NCI-H82 (cell line): ENCODE results near the gene TENT4B.
"Not testable (repeated sequence)": the region's sequence is repeated elsewhere in the genome, so short reads cannot be mapped to it uniquely, and the experiment has no call there.

Source experiments
- DNase-seq: peaks from one replicate; lab custom pipeline; 2025; lab: John Stamatoyannopoulos, UW

The TENT4B gene

DNA sequence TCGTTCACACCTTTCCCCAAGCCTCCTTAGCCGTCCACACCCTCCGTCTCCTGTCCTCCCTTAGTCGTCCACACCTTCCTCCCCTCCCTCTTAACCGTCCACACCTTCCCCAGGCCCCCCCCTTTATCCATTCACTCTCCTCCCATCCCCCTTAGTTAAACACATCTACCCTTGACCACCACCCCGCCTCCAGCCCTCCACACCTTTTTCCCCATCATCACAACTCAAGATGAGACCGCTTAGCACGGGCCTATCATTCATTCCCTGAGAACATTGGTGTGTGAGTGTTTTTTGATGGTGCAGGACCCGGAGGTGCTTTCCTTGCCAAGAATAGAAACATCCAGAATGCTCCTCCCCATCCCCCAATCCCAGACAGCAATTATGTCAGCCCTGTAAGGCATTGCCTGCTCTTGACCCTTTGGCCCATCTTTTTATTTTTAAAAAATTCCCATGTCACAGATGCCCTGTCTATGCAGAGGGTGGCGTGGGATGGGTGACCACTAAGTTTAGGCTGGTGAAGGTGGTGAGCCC is 1.4 kb downstream of the TENT4B start:
- DNase-seq, result peak; percentile 24

DNA sequence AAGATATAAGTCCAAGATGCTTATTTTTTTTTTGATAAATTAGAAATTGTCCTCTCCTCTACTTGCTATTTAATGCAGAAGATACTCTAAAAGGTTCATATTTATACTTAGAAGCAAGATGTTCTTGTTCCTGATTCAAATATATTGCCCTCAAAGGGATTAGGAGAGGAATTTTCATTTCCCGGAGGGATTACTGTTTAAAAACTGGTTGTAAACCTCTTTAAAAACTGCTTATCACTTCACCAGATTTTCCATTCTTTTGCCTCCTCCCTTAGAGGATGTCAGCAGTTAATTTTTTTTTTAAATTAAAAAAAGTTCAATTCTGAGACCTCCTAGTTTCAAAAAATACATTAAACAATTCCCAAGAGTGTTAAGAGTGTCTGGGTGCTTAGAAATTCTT is 2.8 kb downstream of the TENT4B start:
- DNase-seq, result peak; percentile 56

- no peak for DNase-seq
Measured at GRCh38 chr16:50156590-50156989, 3.5 kb downstream of the TENT4B start.

DNA sequence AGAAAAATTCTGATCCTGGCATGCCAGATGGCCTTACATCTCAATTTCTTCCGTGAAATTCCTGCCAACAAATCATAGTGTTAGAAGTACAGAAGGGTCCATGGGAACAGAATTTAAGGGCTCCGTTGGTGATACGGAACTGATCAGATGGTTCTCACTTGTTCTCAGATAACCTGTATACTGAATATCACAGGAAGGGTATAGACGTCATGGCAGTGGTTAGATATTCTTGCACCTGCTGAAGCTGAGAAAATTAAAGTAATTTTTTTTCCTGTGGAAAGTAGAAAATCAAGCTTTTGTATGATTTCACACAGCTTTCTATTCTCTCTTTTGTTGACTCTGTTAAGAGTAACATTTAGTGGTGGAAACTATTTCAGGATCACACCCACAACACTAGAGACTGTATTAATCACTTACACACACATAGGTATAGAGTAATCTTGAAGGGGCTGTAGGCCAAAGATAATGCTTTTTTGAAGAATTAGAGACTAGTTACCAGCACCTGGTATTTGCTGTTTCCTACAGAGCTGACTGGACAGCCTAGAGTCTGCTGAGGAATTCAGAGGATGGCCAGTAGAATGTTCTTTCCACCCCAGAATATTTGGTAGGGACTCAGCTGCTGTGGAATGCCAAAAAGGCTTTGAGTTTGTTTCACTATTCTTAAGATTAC is 7.5 kb downstream of the TENT4B start:
- DNase-seq, result no peak

- no peak for DNase-seq
Measured at GRCh38 chr16:50161950-50162349, 8.8 kb downstream of the TENT4B start.

DNA sequence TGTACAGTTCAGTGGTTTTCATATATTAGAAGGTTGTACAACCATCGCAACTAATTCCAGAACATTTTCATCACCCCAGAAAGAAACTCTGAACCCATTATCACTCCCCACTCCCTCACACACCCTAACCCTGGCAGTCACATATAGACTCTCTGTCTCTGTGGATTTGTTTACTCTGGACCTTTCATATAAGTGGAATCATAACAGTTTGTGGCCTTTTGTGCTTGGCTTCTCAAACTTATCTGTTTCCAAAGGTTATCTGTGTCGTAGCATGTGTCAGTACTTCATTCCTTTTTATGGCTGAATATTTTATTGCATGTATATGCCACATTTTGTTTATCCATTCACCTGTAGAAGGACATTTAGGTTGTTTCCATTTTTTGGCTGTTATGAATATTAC is 12.4 kb downstream of the TENT4B start:
- DNase-seq, result no peak

GRCh38 chr16:50166511-50167500 is 13.7 kb downstream of the TENT4B start:
- DNase-seq, result no peak

- no peak for DNase-seq
Measured at GRCh38 chr16:50167556-50167955, 14.4 kb downstream of the TENT4B start.

DNA sequence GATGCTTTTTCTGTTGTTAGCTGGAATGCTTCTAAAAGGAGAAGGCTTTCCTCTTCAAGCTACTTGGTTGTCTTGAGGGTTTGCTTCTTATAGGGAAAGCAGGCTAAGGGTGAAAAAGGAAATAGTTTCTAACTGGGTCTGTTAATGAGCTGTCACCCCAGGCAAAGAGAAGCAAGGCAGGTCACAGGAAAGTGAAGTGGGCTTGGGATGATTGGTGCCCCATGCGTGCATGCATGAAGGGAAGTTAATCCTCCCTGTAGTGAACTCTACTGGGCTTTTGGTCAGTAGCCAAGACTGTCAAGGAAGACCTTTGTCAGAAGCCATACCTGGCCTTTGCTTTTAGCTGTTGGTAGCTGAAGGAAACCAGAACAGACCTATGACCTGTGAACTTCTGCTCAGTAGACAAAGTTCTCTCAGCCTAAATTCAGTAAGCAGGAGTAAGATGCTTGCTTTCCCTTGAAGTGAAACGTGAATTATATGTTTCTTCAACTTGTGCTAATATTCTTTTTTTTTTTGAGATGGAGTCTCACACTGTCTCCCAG is 16.5 kb downstream of the TENT4B start:
- no peak for DNase-seq

GRCh38 chr16:50171773-50172172 is 18.7 kb downstream of the TENT4B start:
- DNase-seq, result not testable (repeated sequence)

DNA sequence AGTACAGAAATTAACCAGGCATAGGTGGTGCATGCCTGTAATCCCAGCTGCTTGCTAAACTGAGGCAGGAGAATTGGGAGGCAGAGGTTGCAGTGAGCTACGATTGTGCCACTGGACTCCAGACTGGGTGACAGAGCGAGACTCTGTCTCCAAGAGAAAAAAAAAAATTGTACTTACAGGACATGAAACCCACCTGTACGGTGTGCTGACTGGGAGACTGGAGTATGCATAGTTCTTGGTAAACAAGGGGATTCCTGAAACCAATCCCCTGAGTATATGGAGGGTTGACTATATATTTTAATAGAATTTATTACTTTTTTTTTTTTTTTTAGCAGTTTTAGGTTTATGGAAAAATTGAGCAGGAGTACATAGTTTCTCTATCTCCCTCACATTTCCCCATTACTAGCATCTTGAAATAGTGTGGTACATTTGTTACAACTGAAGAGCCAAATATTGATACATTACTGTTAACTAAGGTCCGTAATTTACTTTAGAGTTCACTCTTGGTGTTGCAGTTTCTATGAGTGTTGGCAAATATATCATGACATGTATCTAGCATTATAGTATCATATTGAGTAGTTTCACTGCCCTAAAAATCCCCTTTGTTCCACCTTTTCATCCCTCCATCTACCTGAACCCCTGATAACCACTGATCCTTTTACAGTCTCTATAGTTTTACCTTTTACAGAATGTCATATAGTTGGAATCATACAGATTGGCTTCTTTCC is 19.3 kb downstream of the TENT4B start:
- DNase-seq, result no peak

- no peak for DNase-seq
Measured at GRCh38 chr16:50173316-50173715, 20.2 kb downstream of the TENT4B start.

- no peak for DNase-seq
Measured at GRCh38 chr16:50178491-50178941, 25.4 kb downstream of the TENT4B start.

GRCh38 chr16:50182441-50182840 is 29.3 kb downstream of the TENT4B start:
- no peak for DNase-seq

- DNase-seq, result no peak
Measured at GRCh38 chr16:50183316-50183715, 30.2 kb downstream of the TENT4B start.

DNA sequence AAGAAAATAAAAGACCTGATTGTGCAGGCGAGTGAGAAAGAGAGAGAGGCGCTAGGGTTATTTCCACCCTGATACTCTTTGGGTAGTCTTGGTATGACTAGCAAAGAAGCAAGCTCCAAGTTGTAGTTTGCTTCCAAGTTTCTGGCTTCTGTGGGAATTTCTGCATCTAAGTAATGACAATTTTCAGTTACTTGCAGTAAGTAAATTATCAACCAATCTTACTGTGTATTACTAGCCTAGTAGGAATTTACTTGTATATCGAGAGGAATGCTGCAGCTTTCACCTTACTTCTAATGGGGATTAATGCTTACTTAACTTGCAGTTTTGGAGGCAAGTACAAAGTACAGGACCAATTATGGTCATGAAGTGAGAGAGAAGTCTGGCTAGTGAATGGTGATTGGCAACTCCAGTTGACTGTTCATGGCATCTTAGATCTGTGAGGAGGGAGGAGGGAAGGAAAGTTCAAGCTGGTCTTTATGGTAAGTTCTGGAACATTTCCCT is 31.9 kb downstream of the TENT4B start:
- no peak for DNase-seq

- no peak for DNase-seq
Measured at GRCh38 chr16:50188619-50189136, 35.6 kb downstream of the TENT4B start.

DNA sequence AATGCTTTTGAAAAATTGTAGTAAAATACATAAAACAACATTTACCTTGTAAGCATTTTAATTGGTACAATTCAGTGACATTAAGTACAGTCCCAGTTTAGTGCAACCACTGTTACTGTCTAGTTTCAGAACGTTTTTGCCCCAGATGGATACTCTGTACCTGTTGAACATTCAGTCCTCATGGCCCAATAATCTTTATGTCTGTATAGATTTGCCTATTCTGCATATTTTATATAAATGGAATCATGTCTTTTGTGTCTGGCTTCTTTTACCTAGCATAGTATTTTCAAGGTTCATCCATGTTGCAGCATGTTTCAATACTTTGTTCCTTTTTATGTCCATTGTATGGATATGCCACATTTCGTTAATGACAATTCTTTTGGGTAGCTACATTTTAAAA is 37.2 kb downstream of the TENT4B start:
- no peak for DNase-seq

DNA sequence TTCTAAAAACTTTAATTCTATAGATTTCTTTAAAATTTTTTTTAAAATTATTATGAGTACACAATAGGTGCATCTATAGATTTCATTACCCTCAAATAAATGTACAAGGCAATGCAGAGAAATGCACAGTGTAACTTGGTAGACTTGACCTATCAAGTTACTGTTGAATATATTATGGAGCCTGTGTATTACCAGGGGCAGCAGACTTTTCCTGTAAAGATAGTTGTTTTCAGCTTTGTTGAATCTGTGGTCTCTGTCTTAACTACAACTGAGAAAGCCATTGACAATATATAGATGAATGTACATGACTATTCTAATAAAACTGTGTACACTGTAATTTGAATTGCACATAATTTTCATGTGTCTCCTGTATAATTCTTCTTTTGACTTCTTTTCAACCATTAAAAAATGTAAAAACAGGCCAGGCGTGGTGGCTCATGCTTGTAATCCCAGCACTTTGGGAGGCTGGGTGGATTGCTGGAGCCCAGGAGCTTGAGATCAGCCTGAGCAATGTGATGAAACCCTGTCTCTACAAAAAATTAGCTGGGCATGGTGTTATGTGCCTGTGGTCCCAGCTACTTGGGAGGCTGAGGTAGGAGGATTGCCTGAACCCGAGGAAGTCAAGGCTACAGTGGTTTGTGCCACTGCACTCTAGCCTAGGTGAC is 39.4 kb downstream of the TENT4B start:
- no peak for DNase-seq

DNA sequence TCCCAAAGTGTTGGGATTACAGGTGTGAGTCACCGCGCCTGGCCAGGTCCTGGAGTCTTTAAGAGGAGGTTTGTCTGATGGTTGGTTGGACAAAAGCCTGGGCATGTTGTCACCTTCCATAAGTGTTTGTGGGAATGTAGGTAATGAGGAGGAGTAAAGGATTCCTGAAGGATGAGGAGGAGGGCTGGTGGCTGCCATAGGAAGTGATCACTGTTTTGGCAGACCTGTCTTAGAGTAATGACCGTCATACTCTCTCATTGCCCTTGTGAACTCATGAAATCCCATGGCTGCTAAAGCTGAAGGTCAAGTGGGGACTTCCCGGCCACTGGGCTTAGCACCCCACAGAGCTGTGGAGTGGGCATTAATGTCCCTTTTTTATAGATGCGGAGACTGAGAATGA is 40.5 kb downstream of the TENT4B start:
- no peak for DNase-seq

DNA sequence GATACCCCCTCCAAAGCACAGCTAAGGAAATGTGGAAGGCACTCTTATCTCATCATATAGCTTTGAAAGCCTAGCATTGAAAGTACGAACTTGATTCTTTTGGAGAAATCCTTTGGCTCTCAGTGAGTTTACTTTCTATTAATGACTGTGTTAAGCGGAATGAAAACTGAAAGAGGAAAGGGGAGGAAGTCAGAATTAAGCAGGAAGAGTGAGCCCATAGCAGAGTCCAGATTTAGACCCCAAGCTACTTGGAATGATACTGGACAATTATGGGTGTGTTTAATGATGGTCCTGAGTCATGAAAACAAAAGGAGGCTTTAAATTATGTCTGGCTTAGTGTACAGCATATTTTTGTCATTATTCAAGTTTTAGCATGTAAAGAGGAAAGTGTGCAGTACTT is 42.2 kb downstream of the TENT4B start:
- DNase-seq, result no peak
